GM20000 (cell line): Measurements from ENCODE around the gene USP17L25.
"Not testable (repeated sequence)": the region's sequence is repeated elsewhere in the genome, so short reads cannot be mapped to it uniquely, and the experiment has no call there.

ENCODE experiments used
- DNase-seq: peaks from one replicate; pipeline ENCODE4 v3.0.0; 2012; ENCODE audit warnings: low spot score

USP17L25 gene, protein sequence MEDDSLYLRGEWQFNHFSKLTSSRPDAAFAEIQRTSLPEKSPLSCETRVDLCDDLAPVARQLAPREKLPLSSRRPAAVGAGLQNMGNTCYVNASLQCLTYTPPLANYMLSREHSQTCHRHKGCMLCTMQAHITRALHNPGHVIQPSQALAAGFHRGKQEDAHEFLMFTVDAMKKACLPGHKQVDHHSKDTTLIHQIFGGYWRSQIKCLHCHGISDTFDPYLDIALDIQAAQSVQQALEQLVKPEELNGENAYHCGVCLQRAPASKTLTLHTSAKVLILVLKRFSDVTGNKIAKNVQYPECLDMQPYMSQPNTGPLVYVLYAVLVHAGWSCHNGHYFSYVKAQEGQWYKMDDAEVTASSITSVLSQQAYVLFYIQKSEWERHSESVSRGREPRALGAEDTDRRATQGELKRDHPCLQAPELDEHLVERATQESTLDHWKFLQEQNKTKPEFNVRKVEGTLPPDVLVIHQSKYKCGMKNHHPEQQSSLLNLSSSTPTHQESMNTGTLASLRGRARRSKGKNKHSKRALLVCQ

DNA sequence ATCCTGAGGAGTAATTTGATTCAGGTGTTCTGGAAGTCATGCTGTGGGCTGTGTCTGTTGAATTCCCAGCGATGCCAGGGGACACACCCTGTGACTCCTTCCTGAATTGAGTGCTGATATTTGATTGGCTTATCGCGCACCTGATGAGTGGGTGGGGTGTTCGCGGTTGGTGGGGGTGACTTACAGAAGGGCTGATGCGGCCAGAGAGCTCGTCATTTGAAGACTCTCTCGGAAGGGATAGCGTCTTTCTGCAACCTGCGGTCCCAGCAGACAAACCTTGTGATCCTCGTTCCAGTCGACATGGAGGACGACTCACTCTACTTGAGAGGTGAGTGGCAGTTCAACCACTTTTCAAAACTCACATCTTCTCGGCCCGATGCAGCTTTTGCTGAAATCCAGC is at the start of gene USP17L25:
Gene USP17L25, plus strand, starts transcription at position 301 of the 400 bp plus-strand sequence. Its CDS starts 0 bp downstream, at position 301.
- not testable (repeated sequence) for DNase-seq

DNA sequence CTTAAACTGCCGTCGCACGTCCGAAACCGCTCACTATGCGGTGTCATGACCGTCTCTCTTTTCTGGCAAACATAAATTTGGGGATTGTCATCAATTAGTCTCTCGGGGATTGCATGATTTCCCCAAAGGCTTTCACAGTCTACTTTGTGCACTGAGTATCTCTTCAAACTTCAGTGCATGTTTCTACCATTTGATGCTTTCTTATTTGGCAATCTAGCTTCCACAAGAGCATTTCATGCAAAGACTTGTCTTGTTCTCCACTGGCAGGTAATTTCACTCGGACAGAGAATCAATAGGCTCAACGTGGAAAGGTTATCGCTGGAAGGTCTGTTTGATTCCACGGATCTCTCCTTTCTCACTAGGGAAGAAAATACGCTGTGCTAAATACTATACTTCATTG is 5.5 kb upstream of the USP17L25 start:
- not testable (repeated sequence) for DNase-seq

DNA sequence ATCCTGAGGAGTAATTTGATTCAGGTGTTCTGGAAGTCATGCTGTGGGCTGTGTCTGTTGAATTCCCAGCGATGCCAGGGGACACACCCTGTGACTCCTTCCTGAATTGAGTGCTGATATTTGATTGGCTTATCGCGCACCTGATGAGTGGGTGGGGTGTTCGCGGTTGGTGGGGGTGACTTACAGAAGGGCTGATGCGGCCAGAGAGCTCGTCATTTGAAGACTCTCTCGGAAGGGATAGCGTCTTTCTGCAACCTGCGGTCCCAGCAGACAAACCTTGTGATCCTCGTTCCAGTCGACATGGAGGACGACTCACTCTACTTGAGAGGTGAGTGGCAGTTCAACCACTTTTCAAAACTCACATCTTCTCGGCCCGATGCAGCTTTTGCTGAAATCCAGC is 4.8 kb upstream of the USP17L25 start, which contains the start of gene USP17L24:
Gene USP17L24, plus strand, starts transcription at position 301 of the 400 bp plus-strand sequence. Its CDS starts 0 bp downstream, at position 301.
- not testable (repeated sequence) for DNase-seq

DNA sequence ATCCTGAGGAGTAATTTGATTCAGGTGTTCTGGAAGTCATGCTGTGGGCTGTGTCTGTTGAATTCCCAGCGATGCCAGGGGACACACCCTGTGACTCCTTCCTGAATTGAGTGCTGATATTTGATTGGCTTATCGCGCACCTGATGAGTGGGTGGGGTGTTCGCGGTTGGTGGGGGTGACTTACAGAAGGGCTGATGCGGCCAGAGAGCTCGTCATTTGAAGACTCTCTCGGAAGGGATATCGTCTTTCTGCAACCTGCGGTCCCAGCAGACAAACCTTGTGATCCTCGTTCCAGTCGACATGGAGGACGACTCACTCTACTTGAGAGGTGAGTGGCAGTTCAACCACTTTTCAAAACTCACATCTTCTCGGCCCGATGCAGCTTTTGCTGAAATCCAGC is 4.6 kb downstream of the USP17L25 start, which contains the start of gene USP17L26:
Gene USP17L26, plus strand, starts transcription at position 301 of the 400 bp plus-strand sequence. Its CDS starts 0 bp downstream, at position 301.
- DNase-seq = not testable (repeated sequence)

DNA sequence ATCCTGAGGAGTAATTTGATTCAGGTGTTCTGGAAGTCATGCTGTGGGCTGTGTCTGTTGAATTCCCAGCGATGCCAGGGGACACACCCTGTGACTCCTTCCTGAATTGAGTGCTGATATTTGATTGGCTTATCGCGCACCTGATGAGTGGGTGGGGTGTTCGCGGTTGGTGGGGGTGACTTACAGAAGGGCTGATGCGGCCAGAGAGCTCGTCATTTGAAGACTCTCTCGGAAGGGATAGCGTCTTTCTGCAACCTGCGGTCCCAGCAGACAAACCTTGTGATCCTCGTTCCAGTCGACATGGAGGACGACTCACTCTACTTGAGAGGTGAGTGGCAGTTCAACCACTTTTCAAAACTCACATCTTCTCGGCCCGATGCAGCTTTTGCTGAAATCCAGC is 9.4 kb downstream of the USP17L25 start, which contains the start of gene USP17L5:
Gene USP17L5, plus strand, starts transcription at position 301 of the 400 bp plus-strand sequence. Its CDS starts 0 bp downstream, at position 301.
- not testable (repeated sequence) for DNase-seq

DNA sequence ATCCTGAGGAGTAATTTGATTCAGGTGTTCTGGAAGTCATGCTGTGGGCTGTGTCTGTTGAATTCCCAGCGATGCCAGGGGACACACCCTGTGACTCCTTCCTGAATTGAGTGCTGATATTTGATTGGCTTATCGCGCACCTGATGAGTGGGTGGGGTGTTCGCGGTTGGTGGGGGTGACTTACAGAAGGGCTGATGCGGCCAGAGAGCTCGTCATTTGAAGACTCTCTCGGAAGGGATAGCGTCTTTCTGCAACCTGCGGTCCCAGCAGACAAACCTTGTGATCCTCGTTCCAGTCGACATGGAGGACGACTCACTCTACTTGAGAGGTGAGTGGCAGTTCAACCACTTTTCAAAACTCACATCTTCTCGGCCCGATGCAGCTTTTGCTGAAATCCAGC is 14.1 kb downstream of the USP17L25 start, which contains the start of gene USP17L27:
Gene USP17L27, plus strand, starts transcription at position 301 of the 400 bp plus-strand sequence. Its CDS starts 0 bp downstream, at position 301.
- DNase-seq = not testable (repeated sequence)

DNA sequence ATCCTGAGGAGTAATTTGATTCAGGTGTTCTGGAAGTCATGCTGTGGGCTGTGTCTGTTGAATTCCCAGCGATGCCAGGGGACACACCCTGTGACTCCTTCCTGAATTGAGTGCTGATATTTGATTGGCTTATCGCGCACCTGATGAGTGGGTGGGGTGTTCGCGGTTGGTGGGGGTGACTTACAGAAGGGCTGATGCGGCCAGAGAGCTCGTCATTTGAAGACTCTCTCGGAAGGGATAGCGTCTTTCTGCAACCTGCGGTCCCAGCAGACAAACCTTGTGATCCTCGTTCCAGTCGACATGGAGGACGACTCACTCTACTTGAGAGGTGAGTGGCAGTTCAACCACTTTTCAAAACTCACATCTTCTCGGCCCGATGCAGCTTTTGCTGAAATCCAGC is 18.9 kb downstream of the USP17L25 start, which contains the start of gene USP17L28:
Gene USP17L28, plus strand, starts transcription at position 301 of the 400 bp plus-strand sequence. Its CDS starts 0 bp downstream, at position 301.
- DNase-seq = not testable (repeated sequence)

DNA sequence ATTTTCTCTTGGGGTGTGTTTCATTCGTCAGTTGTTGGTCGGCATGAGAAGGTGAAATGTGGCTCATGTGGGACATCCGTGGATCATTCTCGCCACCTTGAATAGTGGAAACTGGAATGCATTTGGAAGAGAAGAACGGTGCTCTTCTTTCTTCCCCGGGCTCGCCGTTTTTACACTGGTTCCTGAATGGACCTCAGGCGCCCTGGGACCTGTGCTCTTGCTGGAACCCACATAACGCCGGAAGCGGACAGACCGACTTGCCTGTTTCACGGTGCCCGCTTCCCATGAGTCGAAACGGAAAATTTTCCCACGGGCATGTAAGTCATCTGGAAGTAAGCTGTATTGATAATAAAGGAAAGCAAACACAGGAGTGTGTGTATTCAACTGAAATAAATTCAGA is 21.2 kb downstream of the USP17L25 start:
- DNase-seq = not testable (repeated sequence)

DNA sequence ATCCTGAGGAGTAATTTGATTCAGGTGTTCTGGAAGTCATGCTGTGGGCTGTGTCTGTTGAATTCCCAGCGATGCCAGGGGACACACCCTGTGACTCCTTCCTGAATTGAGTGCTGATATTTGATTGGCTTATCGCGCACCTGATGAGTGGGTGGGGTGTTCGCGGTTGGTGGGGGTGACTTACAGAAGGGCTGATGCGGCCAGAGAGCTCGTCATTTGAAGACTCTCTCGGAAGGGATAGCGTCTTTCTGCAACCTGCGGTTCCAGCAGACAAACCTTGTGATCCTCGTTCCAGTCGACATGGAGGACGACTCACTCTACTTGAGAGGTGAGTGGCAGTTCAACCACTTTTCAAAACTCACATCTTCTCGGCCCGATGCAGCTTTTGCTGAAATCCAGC is 23.6 kb downstream of the USP17L25 start, which contains the start of gene USP17L29:
Gene USP17L29, plus strand, starts transcription at position 301 of the 400 bp plus-strand sequence. Its CDS starts 0 bp downstream, at position 301.
- DNase-seq = not testable (repeated sequence)

DNA sequence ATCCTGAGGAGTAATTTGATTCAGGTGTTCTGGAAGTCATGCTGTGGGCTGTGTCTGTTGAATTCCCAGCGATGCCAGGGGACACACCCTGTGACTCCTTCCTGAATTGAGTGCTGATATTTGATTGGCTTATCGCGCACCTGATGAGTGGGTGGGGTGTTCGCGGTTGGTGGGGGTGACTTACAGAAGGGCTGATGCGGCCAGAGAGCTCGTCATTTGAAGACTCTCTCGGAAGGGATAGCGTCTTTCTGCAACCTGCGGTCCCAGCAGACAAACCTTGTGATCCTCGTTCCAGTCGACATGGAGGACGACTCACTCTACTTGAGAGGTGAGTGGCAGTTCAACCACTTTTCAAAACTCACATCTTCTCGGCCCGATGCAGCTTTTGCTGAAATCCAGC is 33.1 kb downstream of the USP17L25 start, which contains the start of gene USP17L30:
Gene USP17L30, plus strand, starts transcription at position 301 of the 400 bp plus-strand sequence. Its CDS starts 0 bp downstream, at position 301.
- DNase-seq = not testable (repeated sequence)

DNA sequence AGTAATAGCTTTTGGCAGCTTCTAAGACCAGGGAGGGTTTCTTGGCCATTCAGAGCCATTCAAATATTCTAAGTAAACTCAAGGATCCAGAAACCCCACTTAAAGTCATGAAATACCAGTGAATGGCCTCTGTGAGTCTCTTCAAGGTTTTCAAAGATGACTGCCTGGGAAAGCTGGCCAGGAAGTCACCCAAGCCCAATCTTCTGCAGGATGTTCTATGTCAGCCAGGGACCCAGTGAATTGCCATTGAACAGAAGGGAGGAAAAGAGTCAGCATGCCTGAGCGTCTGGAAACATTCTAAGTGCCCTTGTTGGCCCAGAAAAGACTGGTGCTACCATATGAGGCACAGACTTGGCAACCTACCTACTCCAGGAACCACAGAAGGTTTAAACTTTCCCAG is 50.2 kb downstream of the USP17L25 start:
- not testable (repeated sequence) for DNase-seq
